HepG2 (cell line): Measurements from ENCODE around the gene CPNE8. TPM values are rescaled to one million over a fixed set of nuclear protein-coding genes. Genes with fewer than 3 reads are reported as not detected.

ENCODE experiments used
- DMAP1 ChIP-seq: IDR thresholded peaks from 2 replicates; pipeline ENCODE4 v1.6.1; 2016
- FOXA1 ChIP-seq, 2 experiments: fragments of 450-650 bp in 1 of 2; sonication (generic) in 1 of 2; formaldehyde crosslinking in 1 of 2; IDR thresholded peaks; 2 replicates each; pipeline versions ENCODE4 v1.4.0 to v1.6.1; 2016 to 2020; ENCODE audit warnings: missing genetic modification reagents in 1 of 2
- GABPA ChIP-seq, 2 experiments: IDR thresholded peaks; 2 replicates each; pipeline ENCODE4 v1.6.1; 2011 to 2016; ENCODE audit warnings: low read depth in 2 of 2, low read length in 1 of 2, missing biosample characterization in 1 of 2, missing genetic modification characterization in 1 of 2
- GATAD1 ChIP-seq: IDR thresholded peaks from 2 replicates; pipeline ENCODE4 v1.6.1; 2016; ENCODE audit warnings: missing genetic modification reagents, missing compliant biosample characterization
- HNRNPUL1 ChIP-seq: fragments of 200-400 bp; formaldehyde crosslinking; IDR thresholded peaks from 2 replicates; pipeline ENCODE4 v1.6.1; 2017; ENCODE audit warnings: low read depth, mild to moderate bottlenecking, low read length, moderate library complexity
- JUND ChIP-seq: sonication (generic); formaldehyde crosslinking; IDR thresholded peaks from 2 replicates; pipeline ENCODE4 v1.8.0; 2022; ENCODE audit warnings: mild to moderate bottlenecking, missing genetic modification reagents
- LCORL ChIP-seq, 2 experiments: fragments of 450-650 bp in 1 of 2; sonication (generic) in 1 of 2; formaldehyde crosslinking in 1 of 2; IDR thresholded peaks; 2 replicates each; pipeline versions ENCODE4 v1.5.0 to v1.6.1; 2017 to 2020; ENCODE audit warnings: antibody characterized with exemption in 1 of 2, missing genetic modification reagents in 1 of 2
- MBNL3 ChIP-seq: fragments of 250-450 bp; sonication (Bioruptor Pico); conservative IDR thresholded peaks from 2 replicates; pipeline ENCODE4 v1.8.0; 2022; ENCODE audit warnings: mild to moderate bottlenecking, inconsistent platforms
- NBN ChIP-seq: fragments of 450-650 bp; conservative IDR thresholded peaks from 2 replicates; pipeline ENCODE4 v1.6.1; 2017
- POGZ ChIP-seq: sonication (generic); formaldehyde crosslinking; IDR thresholded peaks from 2 replicates; pipeline ENCODE4 v1.4.0; 2020; ENCODE audit warnings: mild to moderate bottlenecking, missing genetic modification reagents
- SMAD3 ChIP-seq: sonication (generic); formaldehyde crosslinking; IDR thresholded peaks from 2 replicates; pipeline ENCODE4 v1.4.0; 2020; ENCODE audit warnings: missing genetic modification reagents
- SP4 ChIP-seq: sonication (generic); formaldehyde crosslinking; IDR thresholded peaks from 2 replicates; pipeline ENCODE4 v1.8.1; 2023; ENCODE audit warnings: mild to moderate bottlenecking, missing genetic modification reagents
- YY1 ChIP-seq: IDR thresholded peaks from 2 replicates; pipeline ENCODE4 v1.6.1; 2011; ENCODE audit warnings: low read length, low read depth, moderate library complexity, mild to moderate bottlenecking; ENCODE audit not compliant: insufficient read depth, insufficient replicate concordance
- ZNF260 ChIP-seq: sonication (generic); formaldehyde crosslinking; IDR thresholded peaks from 2 replicates; pipeline ENCODE4 v1.4.0; 2020; ENCODE audit warnings: missing genetic modification reagents, low read depth, mild to moderate bottlenecking, borderline replicate concordance
- ZNF615 ChIP-seq: sonication (generic); formaldehyde crosslinking; IDR thresholded peaks from 2 replicates; pipeline ENCODE4 v1.5.0; 2020; ENCODE audit warnings: mild to moderate bottlenecking, missing genetic modification reagents, borderline replicate concordance
- polyA plus RNA-seq, 8 experiments: library from polyadenylated mRNA; depleted of rRNA in 3 of 8; stranded (reverse) in 7 of 8; unstranded in 1 of 8; fragments of >200 nt; fragmentation: Illumina TruSeq in 4 of 8; extraction: Trizol in 4 of 8; gene quantifications; 2 replicates each; pipeline versions ENCODE4 v1.2.1 to v1.2.3, GENCODE V29; 2011 to 2016; ENCODE audit warnings: low read depth in 4 of 8, missing spikeins in 1 of 8, mixed read lengths in 1 of 8; ENCODE audit not compliant: insufficient read depth in 1 of 8
- total RNA-seq, 5 experiments: library from RNA; depleted of rRNA; stranded (reverse); fragments of >200 nt; fragmentation: Illumina TruSeq; extraction: Trizol; gene quantifications; 2 replicates each; pipeline ENCODE4 v1.2.3, GENCODE V29; 2016; ENCODE audit warnings: low read depth in 1 of 5
- TF ChIP-seq, protein P1 (sequence below): IDR thresholded peaks from 2 replicates; pipeline ENCODE4 v1.6.1; 2016; ENCODE audit warnings: missing genetic modification reagents, missing compliant biosample characterization
- TF ChIP-seq, protein P2 (sequence below): sonication (generic); formaldehyde crosslinking; IDR thresholded peaks from 2 replicates; pipeline ENCODE4 v1.8.1; 2022; ENCODE audit warnings: low read depth, mild to moderate bottlenecking, missing genetic modification reagents
- TF ChIP-seq, protein P3 (sequence below): sonication (generic); formaldehyde crosslinking; IDR thresholded peaks from 2 replicates; pipeline ENCODE4 v1.8.1; 2023; ENCODE audit warnings: mild to moderate bottlenecking, missing genetic modification reagents
- TF ChIP-seq, protein P4 (sequence below): sonication (generic); formaldehyde crosslinking; IDR thresholded peaks from 2 replicates; pipeline ENCODE4 v1.5.0; 2020; ENCODE audit warnings: mild to moderate bottlenecking, missing genetic modification reagents

CPNE8 gene
- total and polyA plus RNA-seq, 2 of the 13 experiments (the other 11 are each of a cell fraction or from before 2014, with no cell fraction given), result 2.4 to 2.7 TPM

DNA sequence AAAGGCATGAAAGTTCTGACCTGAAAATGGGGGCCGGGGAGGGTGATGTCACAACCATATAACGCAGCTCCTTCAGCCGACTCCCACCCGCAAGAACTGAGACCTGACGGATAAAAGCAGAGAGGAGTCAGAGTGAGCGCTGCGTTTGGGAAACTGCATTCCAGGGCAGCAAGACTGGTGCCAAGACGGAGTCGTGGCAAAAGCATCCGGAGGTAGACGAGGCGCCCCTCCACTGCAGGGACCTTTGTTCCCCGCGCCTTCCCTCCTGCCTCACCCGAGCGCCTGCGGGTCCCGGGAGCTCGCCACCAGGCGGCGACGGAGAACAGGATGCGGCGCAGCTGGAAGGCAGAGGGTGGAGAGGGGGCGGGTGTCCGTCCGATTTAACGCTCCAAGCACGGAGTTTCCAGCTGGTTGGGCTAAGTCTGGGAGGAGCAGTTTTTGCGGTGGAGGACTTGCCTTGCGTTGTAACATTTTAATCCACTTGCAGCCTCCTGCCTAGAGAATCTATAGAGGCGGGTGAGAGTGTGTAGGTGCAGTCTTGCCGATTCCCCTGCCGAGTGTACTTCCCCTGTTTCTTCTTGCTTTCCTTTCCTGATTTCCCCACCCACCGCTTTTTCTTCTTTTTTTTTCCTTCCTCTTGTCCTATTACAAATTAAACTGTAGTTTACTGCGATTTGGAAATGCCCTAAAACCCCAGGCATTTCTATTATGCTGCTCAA is 1.2 kb upstream of the CPNE8 start (continued):
- TF ChIP-seq JUND (no peak), FOXA1 (IDR thresholded peaks at IDR 0.05) (no peak), FOXA1 (CRISPR knock-in tag; IDR thresholded peaks at IDR 0.05) (0 out of 2 replicates have a peak, but pooled peaks have one; percentile 27), LCORL (IDR thresholded peaks at IDR 0.05) (no peak), LCORL (CRISPR knock-in tag; IDR thresholded peaks at IDR 0.05) (peak; percentile 74), ZNF260 (no peak), GABPA (IDR thresholded peaks at IDR 0.05; ENCODE audit: low read depth, low read length) (no peak), GABPA (CRISPR knock-in tag; IDR thresholded peaks at IDR 0.05; ENCODE audit: low read depth) (peak; percentile 68), HNRNPUL1 (no peak), NBN (no peak), GATAD1 (peak; percentile 60), YY1 (peak; percentile 19), DMAP1 (CRISPR knock-in tag) (0 out of 2 replicates have a peak, but pooled peaks have one; percentile 33), SMAD3 (peak; percentile 51; the same call in 1 of the 2 replicates), SP4 (CRISPR knock-in tag) (peak; percentile 50; the same call in 1 of the 2 replicates), ZNF615 (CRISPR knock-in tag) (no peak), POGZ (CRISPR knock-in tag) (peak; percentile 88), MBNL3 (CRISPR knock-in tag) (no peak)
- TF ChIP-seq, protein P1, sequence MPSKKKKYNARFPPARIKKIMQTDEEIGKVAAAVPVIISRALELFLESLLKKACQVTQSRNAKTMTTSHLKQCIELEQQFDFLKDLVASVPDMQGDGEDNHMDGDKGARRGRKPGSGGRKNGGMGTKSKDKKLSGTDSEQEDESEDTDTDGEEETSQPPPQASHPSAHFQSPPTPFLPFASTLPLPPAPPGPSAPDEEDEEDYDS (CRISPR knock-in tag), result no peak
- TF ChIP-seq, protein P2, sequence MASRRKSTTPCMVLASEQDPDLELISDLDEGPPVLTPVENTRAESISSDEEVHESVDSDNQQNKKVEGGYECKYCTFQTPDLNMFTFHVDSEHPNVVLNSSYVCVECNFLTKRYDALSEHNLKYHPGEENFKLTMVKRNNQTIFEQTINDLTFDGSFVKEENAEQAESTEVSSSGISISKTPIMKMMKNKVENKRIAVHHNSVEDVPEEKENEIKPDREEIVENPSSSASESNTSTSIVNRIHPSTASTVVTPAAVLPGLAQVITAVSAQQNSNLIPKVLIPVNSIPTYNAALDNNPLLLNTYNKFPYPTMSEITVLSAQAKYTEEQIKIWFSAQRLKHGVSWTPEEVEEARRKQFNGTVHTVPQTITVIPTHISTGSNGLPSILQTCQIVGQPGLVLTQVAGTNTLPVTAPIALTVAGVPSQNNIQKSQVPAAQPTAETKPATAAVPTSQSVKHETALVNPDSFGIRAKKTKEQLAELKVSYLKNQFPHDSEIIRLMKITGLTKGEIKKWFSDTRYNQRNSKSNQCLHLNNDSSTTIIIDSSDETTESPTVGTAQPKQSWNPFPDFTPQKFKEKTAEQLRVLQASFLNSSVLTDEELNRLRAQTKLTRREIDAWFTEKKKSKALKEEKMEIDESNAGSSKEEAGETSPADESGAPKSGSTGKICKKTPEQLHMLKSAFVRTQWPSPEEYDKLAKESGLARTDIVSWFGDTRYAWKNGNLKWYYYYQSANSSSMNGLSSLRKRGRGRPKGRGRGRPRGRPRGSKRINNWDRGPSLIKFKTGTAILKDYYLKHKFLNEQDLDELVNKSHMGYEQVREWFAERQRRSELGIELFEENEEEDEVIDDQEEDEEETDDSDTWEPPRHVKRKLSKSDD, result no peak
- TF ChIP-seq, protein P3, sequence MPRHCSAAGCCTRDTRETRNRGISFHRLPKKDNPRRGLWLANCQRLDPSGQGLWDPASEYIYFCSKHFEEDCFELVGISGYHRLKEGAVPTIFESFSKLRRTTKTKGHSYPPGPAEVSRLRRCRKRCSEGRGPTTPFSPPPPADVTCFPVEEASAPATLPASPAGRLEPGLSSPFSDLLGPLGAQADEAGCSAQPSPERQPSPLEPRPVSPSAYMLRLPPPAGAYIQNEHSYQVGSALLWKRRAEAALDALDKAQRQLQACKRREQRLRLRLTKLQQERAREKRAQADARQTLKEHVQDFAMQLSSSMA (CRISPR knock-in tag), result 0 out of 2 replicates have a peak, but pooled peaks have one; percentile 32
- TF ChIP-seq, protein P4, sequence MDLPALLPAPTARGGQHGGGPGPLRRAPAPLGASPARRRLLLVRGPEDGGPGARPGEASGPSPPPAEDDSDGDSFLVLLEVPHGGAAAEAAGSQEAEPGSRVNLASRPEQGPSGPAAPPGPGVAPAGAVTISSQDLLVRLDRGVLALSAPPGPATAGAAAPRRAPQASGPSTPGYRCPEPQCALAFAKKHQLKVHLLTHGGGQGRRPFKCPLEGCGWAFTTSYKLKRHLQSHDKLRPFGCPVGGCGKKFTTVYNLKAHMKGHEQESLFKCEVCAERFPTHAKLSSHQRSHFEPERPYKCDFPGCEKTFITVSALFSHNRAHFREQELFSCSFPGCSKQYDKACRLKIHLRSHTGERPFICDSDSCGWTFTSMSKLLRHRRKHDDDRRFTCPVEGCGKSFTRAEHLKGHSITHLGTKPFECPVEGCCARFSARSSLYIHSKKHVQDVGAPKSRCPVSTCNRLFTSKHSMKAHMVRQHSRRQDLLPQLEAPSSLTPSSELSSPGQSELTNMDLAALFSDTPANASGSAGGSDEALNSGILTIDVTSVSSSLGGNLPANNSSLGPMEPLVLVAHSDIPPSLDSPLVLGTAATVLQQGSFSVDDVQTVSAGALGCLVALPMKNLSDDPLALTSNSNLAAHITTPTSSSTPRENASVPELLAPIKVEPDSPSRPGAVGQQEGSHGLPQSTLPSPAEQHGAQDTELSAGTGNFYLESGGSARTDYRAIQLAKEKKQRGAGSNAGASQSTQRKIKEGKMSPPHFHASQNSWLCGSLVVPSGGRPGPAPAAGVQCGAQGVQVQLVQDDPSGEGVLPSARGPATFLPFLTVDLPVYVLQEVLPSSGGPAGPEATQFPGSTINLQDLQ (CRISPR knock-in tag), result no peak
